ENCODE data around the gene IGFLR1.

IGFLR1 gene

DNA sequence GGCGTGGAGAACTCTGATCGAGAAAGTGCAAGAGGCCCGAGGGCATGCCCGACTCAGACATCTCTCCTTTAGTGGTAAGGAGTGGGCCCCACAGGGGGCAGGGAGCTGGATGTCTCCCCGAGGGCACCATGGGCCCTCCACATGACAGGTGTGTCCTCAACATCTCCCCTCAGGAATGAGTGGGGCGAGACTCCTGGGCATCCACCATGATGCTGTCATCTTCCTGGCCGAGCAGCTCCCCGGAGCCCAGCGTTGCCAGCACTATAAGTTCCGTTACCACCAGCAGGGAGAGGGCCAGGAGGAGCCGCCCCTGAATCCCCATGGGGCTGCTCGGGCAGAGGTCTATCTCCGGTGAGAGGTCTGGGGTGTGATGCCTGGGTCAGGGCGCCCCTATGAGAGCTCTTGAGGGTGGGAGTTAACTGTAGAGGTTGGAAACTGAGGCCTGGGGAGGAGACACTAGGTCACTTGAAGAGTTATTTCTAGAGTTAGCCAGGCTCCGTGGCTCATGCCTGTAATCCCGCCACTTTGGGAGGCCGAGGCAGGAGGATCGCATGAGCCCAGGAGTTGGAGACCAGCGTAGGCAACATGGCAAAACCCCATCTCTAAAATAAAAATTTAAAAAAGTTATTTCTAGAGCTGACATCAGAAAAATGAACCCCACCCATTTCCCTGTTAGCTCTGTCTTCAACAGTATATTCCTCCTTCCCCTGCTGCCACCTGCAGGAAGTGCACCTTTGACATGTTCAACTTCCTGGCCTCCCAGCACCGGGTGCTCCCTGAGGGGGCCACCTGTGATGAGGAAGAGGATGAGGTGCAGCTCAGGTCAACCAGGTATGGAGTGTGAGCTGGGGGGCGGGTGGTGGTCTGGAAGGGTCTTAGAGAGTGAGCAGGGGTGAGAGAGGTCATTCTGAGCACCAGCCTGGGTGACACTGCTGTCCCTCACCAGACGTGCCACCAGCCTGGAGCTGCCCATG, 5.1 kb downstream of the IGFLR1 start:
- Histone ChIP-seq H3K79me2 (ENCODE audit: insufficient read depth, low read length) (no peaks in the 10 kb centered on the region), H3F3A (ENCODE audit: insufficient read depth, low read length) (no peaks in the 10 kb centered on the region), H3K9ac (ENCODE audit: low read length) (no peak overlapping the region), H2AFZ (ENCODE audit: low read length) (no peak overlapping the region), H4K20me1 (ENCODE audit: insufficient read depth, low read length) (no peaks in the 10 kb centered on the region), H3K4me3 (ENCODE audit: low read depth, low read length, poor library complexity, severe bottlenecking) (no peak overlapping the region), H3K4me2 (ENCODE audit: low read length) (no peak overlapping the region), H3K9me3 (ENCODE audit: low read length) (no peaks in the 10 kb centered on the region), H3K27me3 (ENCODE audit: insufficient read depth, low read length) (no peaks in the 10 kb centered on the region), H3K4me1 (ENCODE audit: insufficient read depth, low read length, severe bottlenecking) (peaks cover 22% of the 10 kb centered on the region), H3K27ac (ENCODE audit: low read depth, low read length, poor library complexity, severe bottlenecking) (no peak overlapping the region), H3K9me2 (ENCODE audit: low read depth, low read length) (no peaks in the 10 kb centered on the region), H3K36me3 (ENCODE audit: insufficient read depth, low read length) (peaks cover 62% of the 10 kb centered on the region)
- TF ChIP-seq EZH2 (IDR thresholded peaks at IDR 0.05; ENCODE audit: borderline replicate concordance, low read length) (no peak), CTCF (IDR thresholded peaks at IDR 0.05; ENCODE audit: low read length) (peak; percentile 21; the same call in 1 of the 2 replicates)

- TF ChIP-seq EZH2 (IDR thresholded peaks at IDR 0.05; ENCODE audit: borderline replicate concordance, low read length) (no peak), CTCF (IDR thresholded peaks at IDR 0.05; ENCODE audit: low read length) (no peak)
- peaks cover 4% of the 10 kb centered on the region for H3K4me1 ChIP-seq (ENCODE audit: insufficient read depth, low read length, severe bottlenecking)
- H3F3A ChIP-seq (ENCODE audit: insufficient read depth, low read length), result no peaks in the 10 kb centered on the region
- H3K9me3 ChIP-seq (ENCODE audit: low read length), result no peaks in the 10 kb centered on the region
- H3K27me3 ChIP-seq (ENCODE audit: insufficient read depth, low read length), result no peaks in the 10 kb centered on the region
- H3K4me3 ChIP-seq (ENCODE audit: low read depth, low read length, poor library complexity, severe bottlenecking), result no peak overlapping the region
- H3K9me2 ChIP-seq (ENCODE audit: low read depth, low read length), result no peaks in the 10 kb centered on the region
- no peak overlapping the region for H3K4me2 ChIP-seq (ENCODE audit: low read length)
- no peak overlapping the region for H2AFZ ChIP-seq (ENCODE audit: low read length)
- peaks cover 85% of the 10 kb centered on the region for H3K36me3 ChIP-seq (ENCODE audit: insufficient read depth, low read length)
- H3K79me2 ChIP-seq (ENCODE audit: insufficient read depth, low read length), result no peaks in the 10 kb centered on the region
- no peaks in the 10 kb centered on the region for H4K20me1 ChIP-seq (ENCODE audit: insufficient read depth, low read length)
- no peak overlapping the region for H3K9ac ChIP-seq (ENCODE audit: low read length)
- no peak overlapping the region for H3K27ac ChIP-seq (ENCODE audit: low read depth, low read length, poor library complexity, severe bottlenecking)
Observed at GRCh38 chr19:35734889-35735288, 7.4 kb downstream of the IGFLR1 start.

DNA sequence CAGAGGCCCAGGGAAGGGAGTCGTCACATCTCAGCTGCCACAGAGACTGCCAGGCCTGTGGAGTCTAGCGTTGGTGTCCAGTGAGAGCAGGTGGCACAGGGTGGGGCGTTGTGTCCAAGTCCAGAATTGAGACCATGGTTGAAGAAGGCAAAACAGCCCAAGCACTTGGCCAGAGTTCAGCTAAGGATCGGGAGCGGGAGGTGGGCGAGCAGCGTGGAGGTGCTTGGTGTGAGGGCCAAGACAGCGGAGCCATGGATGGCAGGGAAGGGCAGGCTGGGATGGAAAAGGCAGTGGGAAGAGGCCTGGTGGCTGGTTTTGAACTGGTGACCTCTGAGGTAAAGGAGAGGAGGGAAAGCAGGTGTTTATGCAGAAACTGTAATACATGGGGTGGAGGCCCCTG, 8.0 kb downstream of the IGFLR1 start:
- Histone ChIP-seq H3K9ac (ENCODE audit: low read length) (no peak overlapping the region), H3K79me2 (ENCODE audit: insufficient read depth, low read length) (no peaks in the 10 kb centered on the region), H3K4me2 (ENCODE audit: low read length) (no peak overlapping the region), H4K20me1 (ENCODE audit: insufficient read depth, low read length) (no peaks in the 10 kb centered on the region), H3K9me3 (ENCODE audit: low read length) (no peaks in the 10 kb centered on the region), H3K4me1 (ENCODE audit: insufficient read depth, low read length, severe bottlenecking) (no peaks in the 10 kb centered on the region), H3K9me2 (ENCODE audit: low read depth, low read length) (no peaks in the 10 kb centered on the region), H3F3A (ENCODE audit: insufficient read depth, low read length) (no peaks in the 10 kb centered on the region), H3K4me3 (ENCODE audit: low read depth, low read length, poor library complexity, severe bottlenecking) (no peak overlapping the region), H2AFZ (ENCODE audit: low read length) (no peak overlapping the region), H3K27me3 (ENCODE audit: insufficient read depth, low read length) (no peaks in the 10 kb centered on the region), H3K27ac (ENCODE audit: low read depth, low read length, poor library complexity, severe bottlenecking) (no peak overlapping the region), H3K36me3 (ENCODE audit: insufficient read depth, low read length) (peaks cover 91% of the 10 kb centered on the region)
- TF ChIP-seq EZH2 (IDR thresholded peaks at IDR 0.05; ENCODE audit: borderline replicate concordance, low read length) (no peak), CTCF (IDR thresholded peaks at IDR 0.05; ENCODE audit: low read length) (no peak)

Measured in OCI-LY1 (cell line).